Measurements from ENCODE around the gene HYAL3. TPM values are rescaled to one million over a fixed set of nuclear protein-coding genes. Genes with fewer than 3 reads are reported as not detected.
A peak's percentile ranks its signal among the peaks of the same experiment; 100 is the strongest.

Gene HYAL3
- total RNA-seq, 1 experiment from 2014 or later: 10.3 TPM

GRCh38 chr3:50327943-50328691 lies 28.9 kb upstream of the HYAL3 start, which contains the start of gene TUSC2:
TUSC2 (minus strand) TSS chr3:50328223; CDS start chr3:50328099, 124 bp downstream.
- Histone ChIP-seq H3K4me3 (replicated peaks in 1 of 2; ENCODE audit: low read depth in 1 of 2, low read length in 2 of 2) (peak within 1 kb of the TSS; percentile 87 to 98), H3K9me3 (ENCODE audit: control insufficient read depth in 1 of 2, insufficient read depth in 1 of 2, low read depth in 1 of 2, low read length in 2 of 2) (no peaks in the 10 kb centered on the region), H3K4me2 (ENCODE audit: low read length) (peak within 1 kb of the TSS; percentile 88), H4K20me1 (ENCODE audit: insufficient read depth) (no peaks in the 10 kb centered on the region), H3K4me1 (ENCODE audit: control insufficient read depth in 1 of 2, insufficient read depth in 2 of 2, low read length in 2 of 2) (peaks cover 11 to 28% of the 10 kb centered on the region in 2 experiments), H3K9me2 (ENCODE audit: insufficient read depth) (no peaks in the 10 kb centered on the region), H3K36me3 (ENCODE audit: control insufficient read depth in 1 of 2, insufficient read depth in 2 of 2, low read length in 2 of 2) (peaks cover 36 to 37% of the 10 kb centered on the region in 2 experiments; a peak in 3 of 4 replicates), H3K79me2 (ENCODE audit: insufficient read depth, low read length) (peaks cover 54% of the 10 kb centered on the region), H2AFZ (ENCODE audit: low read depth, low read length, poor library complexity, severe bottlenecking) (no peak within 1 kb of the TSS), H3K27ac (ENCODE audit: low read depth, low read length) (peak within 1 kb of the TSS; percentile 61), H3K27me3 (ENCODE audit: insufficient read depth, low read length) (no peaks in the 10 kb centered on the region), H3K9ac (ENCODE audit: low read length) (peak within 1 kb of the TSS; percentile 86)
- no TSS peak for BruUV-seq (replicated peaks)
- DNase-seq (ENCODE audit: low read depth, low spot score) (peak; percentile 93), ATAC-seq (peak; percentile 82)
- ChIA-PET RAD21 (ENCODE audit: low non-redundant PET in 1 of 2, low total read pairs in 2 of 2, uncharacterized antibody in 2 of 2, unreplicated experiment in 2 of 2) (interaction anchor here in 1 of 2 experiments (0.6 to 1.4 kb wide), 2 partner anchors 10 to 29 kb away, joined by 3 to 5 read pairs; partner anchors contain the start of genes HYAL3 and NAA80), CTCF (interaction anchor here (0.7 to 2.0 kb wide), 8 partner anchors 9 to 214 kb away, joined by 3 to 14 read pairs (median 3); partner anchors contain the start of genes CYB561D2, HYAL3, NAA80 and NPRL2), POLR2A (interaction anchor here (0.9 to 2.2 kb wide), 6 partner anchors 9 to 92 kb away, joined by 3 to 25 read pairs (median 4); partner anchors contain the start of genes CYB561D2, GNAI2, HYAL3 and NAA80)
- TF ChIP-seq EGR1 (IDR thresholded peaks at IDR 0.05; ENCODE audit: low read depth): no peak
- no peak for TF ChIP-seq SIN3A (IDR thresholded peaks at IDR 0.05; ENCODE audit: low read depth)
- TF ChIP-seq CTCF (IDR thresholded peaks at IDR 0.05 in 2 of 3, conservative IDR thresholded peaks at IDR 0.05 in 1 of 3; ENCODE audit: borderline replicate concordance in 1 of 3, insufficient read depth in 1 of 3, low read depth in 2 of 3, low read length in 2 of 3): no peak
- peak; percentile 81 for TF ChIP-seq TCF7L2 (IDR thresholded peaks at IDR 0.05; ENCODE audit: borderline replicate concordance, extremely low read depth, insufficient read depth, insufficient read length)
- no peak for TF ChIP-seq EZH2 (IDR thresholded peaks at IDR 0.05)
- no peak for TF ChIP-seq CBX3 (IDR thresholded peaks at IDR 0.05; ENCODE audit: low read depth)
- peak; percentile 66; the same call in 1 of the 2 replicates for TF ChIP-seq ZFX (IDR thresholded peaks at IDR 0.05)
- TF ChIP-seq ZBTB33 (IDR thresholded peaks at IDR 0.05; ENCODE audit: extremely low read depth, insufficient replicate concordance, low read length): no peak
- TF ChIP-seq POLR2AphosphoS5 (IDR thresholded peaks at IDR 0.05; ENCODE audit: low read depth, low read length): peak; percentile 79
- intact Hi-C loops (cut with micrococcal nuclease): no loop called here

Measured in HCT116 (cell line).